Cardiac fibroblast (primary cell): Measurements from ENCODE around the gene EFHC2.

ENCODE experiments used
- DNase-seq, 2 donors: peaks; one replicate each; pipeline versions ENCODE4 v3.0.0 to v3.0.0-alpha.2; 2010; ENCODE audit warnings: low read depth in 2 of 2
- H3K4me3 ChIP-seq, 2 donors: replicated peaks in 1 of 2; 1 replicate in 1 of 2; 2 replicates in 1 of 2; pipeline ENCODE4 v1.5.1; 2011; ENCODE audit warnings: low read depth in 2 of 2, low read length in 2 of 2, mild to moderate bottlenecking in 2 of 2, moderate library complexity in 1 of 2
- CTCF ChIP-seq: IDR thresholded peaks from one replicate; pipeline ENCODE4 v1.5.1; 2011; ENCODE audit warnings: low read depth, mild to moderate bottlenecking, low read length, inconsistent platforms

The EFHC2 gene

GRCh38 chrX:44344687-44345086, 1.2 kb upstream of the EFHC2 start:
- no peak overlapping the region for H3K4me3 ChIP-seq
- TF ChIP-seq CTCF = no peak
- DNase-seq = no peak

DNA sequence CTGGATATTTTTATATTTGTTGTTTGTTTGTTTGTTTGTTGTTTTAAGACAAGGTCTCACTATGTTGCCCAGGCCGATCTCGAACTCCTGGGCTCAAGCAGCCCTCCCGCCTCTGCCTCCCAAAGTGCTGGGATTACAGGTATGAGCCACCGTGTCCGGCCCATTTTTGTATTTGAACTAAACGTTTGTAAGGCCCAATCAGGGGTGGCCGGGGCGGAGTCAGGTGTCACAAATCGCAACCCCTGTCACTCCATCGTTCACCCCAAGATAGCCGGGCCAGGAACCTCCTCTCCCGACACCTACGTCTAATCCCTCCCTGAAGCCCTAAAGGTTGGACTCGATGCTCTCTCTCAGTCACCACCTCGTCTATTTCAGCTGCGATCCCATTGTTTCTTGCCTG, 722 bp upstream of the EFHC2 start:
- H3K4me3 ChIP-seq = no peak overlapping the region
- no peak for DNase-seq
- TF ChIP-seq CTCF = no peak

- TF ChIP-seq CTCF = no peak
- DNase-seq = no peak
- H3K4me3 ChIP-seq = no peak overlapping the region
Measured at GRCh38 chrX:44342866-44343265, 606 bp downstream of the EFHC2 start.

DNA sequence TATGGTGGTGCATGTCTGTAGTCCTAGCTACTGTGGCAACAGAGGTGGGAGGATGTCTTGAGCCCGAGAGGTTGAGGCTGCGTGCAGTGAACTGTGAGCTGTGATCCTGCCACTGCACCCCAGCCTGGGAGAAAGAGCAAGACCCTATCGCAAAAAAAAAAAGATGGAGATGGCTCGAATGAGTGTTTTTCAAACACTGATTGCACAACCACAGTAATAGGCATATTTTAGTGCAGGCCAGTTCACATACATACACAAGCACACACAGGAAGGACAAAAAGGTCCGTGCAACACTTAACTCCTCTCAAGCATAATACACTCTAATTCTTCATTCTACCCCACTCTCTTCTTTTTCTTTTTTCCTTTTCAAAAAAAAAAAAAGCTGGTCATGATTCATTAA, 5.1 kb downstream of the EFHC2 start:
- DNase-seq = no peak
- no peak for TF ChIP-seq CTCF
- no peak overlapping the region for H3K4me3 ChIP-seq

DNA sequence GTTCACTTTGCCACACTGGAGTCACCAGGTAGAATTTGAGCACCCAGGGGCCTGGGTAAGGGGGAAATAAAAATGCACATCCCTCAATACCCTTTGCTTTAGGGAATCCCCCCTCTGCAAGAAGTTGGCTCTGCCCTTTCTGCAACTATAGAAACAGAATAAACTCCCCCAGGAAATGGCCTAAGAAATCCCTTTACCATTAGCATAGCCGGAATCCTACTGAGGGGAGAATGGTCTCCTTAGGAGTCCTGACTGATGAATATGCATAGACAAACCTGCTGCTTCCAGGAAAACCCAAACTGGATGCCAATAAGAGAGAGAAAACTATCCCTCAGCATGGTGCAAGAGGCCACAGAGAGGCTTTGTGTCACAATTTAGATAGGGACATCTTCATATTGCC, 11.0 kb downstream of the EFHC2 start:
- H3K4me3 ChIP-seq = no peak overlapping the region
- TF ChIP-seq CTCF = no peak
- DNase-seq = no peak

DNA sequence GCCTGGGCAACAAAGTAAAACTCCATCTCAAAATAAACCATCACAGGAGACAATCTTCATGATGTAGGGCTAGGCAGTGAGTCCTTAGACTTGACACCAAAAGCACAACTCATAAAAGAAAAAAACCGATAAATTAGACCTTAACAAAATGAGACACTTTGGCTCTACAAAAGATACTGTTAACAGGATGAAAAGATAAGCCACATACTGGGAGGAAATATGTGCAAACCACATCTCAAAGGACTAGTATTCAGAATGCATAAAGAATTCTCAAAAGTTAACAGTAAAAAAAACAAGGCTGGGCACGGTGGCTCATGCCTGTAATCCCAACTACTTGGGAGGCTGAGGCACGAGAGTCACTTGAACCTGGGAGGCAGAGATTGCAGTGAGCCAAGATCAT, 13.2 kb downstream of the EFHC2 start:
- H3K4me3 ChIP-seq = no peak overlapping the region
- DNase-seq = no peak
- no peak for TF ChIP-seq CTCF

DNA sequence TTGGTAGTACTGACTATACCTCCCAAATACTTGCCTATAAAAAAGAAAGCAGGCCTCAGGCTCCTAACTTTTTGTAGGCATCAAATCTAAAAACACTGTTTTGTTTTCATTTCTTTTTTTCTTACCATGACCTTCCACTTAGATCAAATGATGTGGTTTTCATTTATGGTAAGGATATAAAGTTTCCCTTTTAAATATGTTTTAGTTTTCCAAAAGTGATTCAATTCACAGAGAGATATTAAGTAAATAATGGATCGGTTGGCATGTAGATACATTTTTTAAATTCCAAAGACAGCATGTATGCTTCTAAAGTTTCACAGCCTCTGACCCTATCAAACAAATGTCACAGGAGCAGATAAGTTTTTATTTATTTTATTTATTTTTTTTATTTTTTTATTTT, 23.9 kb downstream of the EFHC2 start:
- DNase-seq = no peak
- no peak for TF ChIP-seq CTCF
- H3K4me3 ChIP-seq = no peak overlapping the region
